HepG2 (cell line): ENCODE measurements around the gene FAM118A. TPM values are rescaled to one million over a fixed set of nuclear protein-coding genes. Genes with fewer than 3 reads are reported as not detected.

Experiments
- ARHGAP35 ChIP-seq: sonication (generic); formaldehyde crosslinking; IDR thresholded peaks from 2 replicates; pipeline ENCODE4 v1.9.0; 2022; ENCODE audit warnings: mild to moderate bottlenecking, inconsistent platforms, moderate library complexity, missing genetic modification reagents, borderline replicate concordance
- CEBPZ ChIP-seq: IDR thresholded peaks from 2 replicates; pipeline ENCODE4 v1.6.1; 2012; ENCODE audit warnings: low read length, improper control_type of control experiment
- DPF2 ChIP-seq: sonication (generic); formaldehyde crosslinking; IDR thresholded peaks from 2 replicates; pipeline ENCODE4 v1.4.0; 2020; ENCODE audit warnings: mild to moderate bottlenecking, low read depth, missing genetic modification reagents, borderline replicate concordance
- ERF ChIP-seq: IDR thresholded peaks from 2 replicates; pipeline ENCODE4 v1.6.1; 2018; ENCODE audit warnings: missing biosample characterization, missing genetic modification reagents
- GPN1 ChIP-seq: sonication (generic); formaldehyde crosslinking; IDR thresholded peaks from 2 replicates; pipeline ENCODE4 v1.5.1; 2020; ENCODE audit warnings: missing genetic modification reagents, borderline replicate concordance
- GZF1 ChIP-seq: sonication (generic); formaldehyde crosslinking; IDR thresholded peaks from 2 replicates; pipeline ENCODE4 v1.5.1; 2020; ENCODE audit warnings: mild to moderate bottlenecking, missing genetic modification reagents
- KLF9 ChIP-seq: IDR thresholded peaks from 2 replicates; pipeline ENCODE4 v1.6.1; 2016; ENCODE audit warnings: low read depth
- KMT2B ChIP-seq: IDR thresholded peaks from 2 replicates; pipeline ENCODE4 v1.6.1; 2016; ENCODE audit warnings: missing genetic modification reagents, missing compliant biosample characterization
- MAZ ChIP-seq, 2 experiments: sonication (generic) in 1 of 2; formaldehyde crosslinking in 1 of 2; IDR thresholded peaks; 2 replicates each; pipeline versions ENCODE4 v1.5.0 to v1.6.1; 2012 to 2020; ENCODE audit warnings: low read depth in 2 of 2, mild to moderate bottlenecking in 2 of 2, borderline replicate concordance in 1 of 2, improper control_type of control experiment in 1 of 2, low read length in 1 of 2, missing genetic modification reagents in 1 of 2, moderate library complexity in 1 of 2
- NFE2 ChIP-seq: sonication (generic); formaldehyde crosslinking; IDR thresholded peaks from 2 replicates; pipeline ENCODE4 v1.4.0; 2020; ENCODE audit warnings: missing genetic modification reagents
- PLRG1 ChIP-seq: fragments of 450-650 bp; conservative IDR thresholded peaks from 2 replicates; pipeline ENCODE4 v1.6.1; 2016
- PTBP1 ChIP-seq: fragments of 200-400 bp; formaldehyde crosslinking; IDR thresholded peaks from 2 replicates; pipeline ENCODE4 v1.6.1; 2018; ENCODE audit warnings: low read length, low read depth; ENCODE audit not compliant: poor library complexity, severe bottlenecking
- SAFB2 ChIP-seq: sonication (generic); formaldehyde crosslinking; IDR thresholded peaks from 2 replicates; pipeline ENCODE4 v1.5.1; 2020; ENCODE audit warnings: missing genetic modification reagents, low read depth, mild to moderate bottlenecking, borderline replicate concordance
- SETDB1 ChIP-seq: sonication (generic); formaldehyde crosslinking; IDR thresholded peaks from 2 replicates; pipeline ENCODE4 v1.5.1; 2020; ENCODE audit warnings: missing genetic modification reagents, mild to moderate bottlenecking, borderline replicate concordance
- SRY ChIP-seq: sonication (generic); formaldehyde crosslinking; IDR thresholded peaks from 2 replicates; pipeline ENCODE4 v1.8.0; 2022; ENCODE audit warnings: mild to moderate bottlenecking, missing genetic modification reagents
- TEAD2 ChIP-seq: sonication (generic); formaldehyde crosslinking; IDR thresholded peaks from 2 replicates; pipeline ENCODE4 v1.9.0; 2021; ENCODE audit warnings: missing genetic modification reagents
- ZNF382 ChIP-seq: sonication (generic); formaldehyde crosslinking; IDR thresholded peaks from 2 replicates; pipeline ENCODE4 v1.5.0; 2020; ENCODE audit warnings: missing genetic modification reagents, mild to moderate bottlenecking, borderline replicate concordance
- ZNF446 ChIP-seq: sonication (generic); formaldehyde crosslinking; IDR thresholded peaks from 2 replicates; pipeline ENCODE4 v1.5.0; 2020; ENCODE audit warnings: mild to moderate bottlenecking, missing genetic modification reagents
- ZNF556 ChIP-seq: sonication (generic); formaldehyde crosslinking; IDR thresholded peaks from 2 replicates; pipeline ENCODE4 v1.4.0; 2020; ENCODE audit warnings: mild to moderate bottlenecking, missing genetic modification reagents, borderline replicate concordance
- ZNF891 ChIP-seq: sonication (generic); formaldehyde crosslinking; IDR thresholded peaks from 2 replicates; pipeline ENCODE4 v1.5.0; 2020; ENCODE audit warnings: mild to moderate bottlenecking, missing genetic modification reagents
- ZSCAN31 ChIP-seq: sonication (generic); formaldehyde crosslinking; IDR thresholded peaks from 2 replicates; pipeline ENCODE4 v1.5.0; 2020; ENCODE audit warnings: low read depth, mild to moderate bottlenecking, missing genetic modification reagents
- polyA plus RNA-seq, 8 experiments: library from polyadenylated mRNA; depleted of rRNA in 3 of 8; stranded (reverse) in 7 of 8; unstranded in 1 of 8; fragments of >200 nt; fragmentation: Illumina TruSeq in 4 of 8; extraction: Trizol in 4 of 8; gene quantifications; 2 replicates each; pipeline versions ENCODE4 v1.2.1 to v1.2.3, GENCODE V29; 2011 to 2016; ENCODE audit warnings: low read depth in 4 of 8, missing spikeins in 1 of 8, mixed read lengths in 1 of 8; ENCODE audit not compliant: insufficient read depth in 1 of 8
- total RNA-seq, 5 experiments: library from RNA; depleted of rRNA; stranded (reverse); fragments of >200 nt; fragmentation: Illumina TruSeq; extraction: Trizol; gene quantifications; 2 replicates each; pipeline ENCODE4 v1.2.3, GENCODE V29; 2016; ENCODE audit warnings: low read depth in 1 of 5
- TF ChIP-seq, protein P1 (sequence below): sonication (generic); formaldehyde crosslinking; IDR thresholded peaks from 2 replicates; pipeline ENCODE4 v1.4.0; 2020; ENCODE audit warnings: mild to moderate bottlenecking, missing genetic modification reagents
- TF ChIP-seq, protein P2 (sequence below): sonication (generic); formaldehyde crosslinking; conservative IDR thresholded peaks from 2 replicates; pipeline ENCODE4 v1.5.0; 2020; ENCODE audit warnings: missing genetic modification reagents

The FAM118A gene
- total and polyA plus RNA-seq, 2 of the 13 experiments (the other 11 are each of a cell fraction or from before 2014, with no cell fraction given): 36.7 to 48.2 TPM

- TF ChIP-seq ARHGAP35: no peak
- TF ChIP-seq DPF2 (CRISPR knock-in tag): peak; percentile 47; the same call in 1 of the 2 replicates
- no peak for TF ChIP-seq KLF9 (CRISPR knock-in tag)
- TF ChIP-seq, protein P1, sequence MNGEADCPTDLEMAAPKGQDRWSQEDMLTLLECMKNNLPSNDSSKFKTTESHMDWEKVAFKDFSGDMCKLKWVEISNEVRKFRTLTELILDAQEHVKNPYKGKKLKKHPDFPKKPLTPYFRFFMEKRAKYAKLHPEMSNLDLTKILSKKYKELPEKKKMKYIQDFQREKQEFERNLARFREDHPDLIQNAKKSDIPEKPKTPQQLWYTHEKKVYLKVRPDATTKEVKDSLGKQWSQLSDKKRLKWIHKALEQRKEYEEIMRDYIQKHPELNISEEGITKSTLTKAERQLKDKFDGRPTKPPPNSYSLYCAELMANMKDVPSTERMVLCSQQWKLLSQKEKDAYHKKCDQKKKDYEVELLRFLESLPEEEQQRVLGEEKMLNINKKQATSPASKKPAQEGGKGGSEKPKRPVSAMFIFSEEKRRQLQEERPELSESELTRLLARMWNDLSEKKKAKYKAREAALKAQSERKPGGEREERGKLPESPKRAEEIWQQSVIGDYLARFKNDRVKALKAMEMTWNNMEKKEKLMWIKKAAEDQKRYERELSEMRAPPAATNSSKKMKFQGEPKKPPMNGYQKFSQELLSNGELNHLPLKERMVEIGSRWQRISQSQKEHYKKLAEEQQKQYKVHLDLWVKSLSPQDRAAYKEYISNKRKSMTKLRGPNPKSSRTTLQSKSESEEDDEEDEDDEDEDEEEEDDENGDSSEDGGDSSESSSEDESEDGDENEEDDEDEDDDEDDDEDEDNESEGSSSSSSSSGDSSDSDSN (CRISPR knock-in tag): no peak; the same call in 1 of the 2 replicates
- no peak for TF ChIP-seq ZNF891
- 0 out of 2 replicates have a peak, but pooled peaks have one; percentile 44 for TF ChIP-seq ZSCAN31 (CRISPR knock-in tag)
- no peak for TF ChIP-seq GZF1
- no peak for TF ChIP-seq ERF
- no peak for TF ChIP-seq TEAD2
- TF ChIP-seq, protein P2, sequence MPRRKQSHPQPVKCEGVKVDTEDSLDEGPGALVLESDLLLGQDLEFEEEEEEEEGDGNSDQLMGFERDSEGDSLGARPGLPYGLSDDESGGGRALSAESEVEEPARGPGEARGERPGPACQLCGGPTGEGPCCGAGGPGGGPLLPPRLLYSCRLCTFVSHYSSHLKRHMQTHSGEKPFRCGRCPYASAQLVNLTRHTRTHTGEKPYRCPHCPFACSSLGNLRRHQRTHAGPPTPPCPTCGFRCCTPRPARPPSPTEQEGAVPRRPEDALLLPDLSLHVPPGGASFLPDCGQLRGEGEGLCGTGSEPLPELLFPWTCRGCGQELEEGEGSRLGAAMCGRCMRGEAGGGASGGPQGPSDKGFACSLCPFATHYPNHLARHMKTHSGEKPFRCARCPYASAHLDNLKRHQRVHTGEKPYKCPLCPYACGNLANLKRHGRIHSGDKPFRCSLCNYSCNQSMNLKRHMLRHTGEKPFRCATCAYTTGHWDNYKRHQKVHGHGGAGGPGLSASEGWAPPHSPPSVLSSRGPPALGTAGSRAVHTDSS (CRISPR knock-in tag): no peak
- no peak for TF ChIP-seq GPN1 (CRISPR knock-in tag)
- TF ChIP-seq KMT2B (CRISPR knock-in tag): no peak
- TF ChIP-seq ZNF382 (CRISPR knock-in tag): no peak
- no peak; the same call in 1 of the 2 replicates for TF ChIP-seq SRY (CRISPR knock-in tag)
- no peak for TF ChIP-seq NFE2 (CRISPR knock-in tag)
- TF ChIP-seq SETDB1 (CRISPR knock-in tag): no peak
- TF ChIP-seq MAZ (IDR thresholded peaks at IDR 0.05; ENCODE audit: borderline replicate concordance, low read depth, low read length): no peak
- TF ChIP-seq MAZ (CRISPR knock-in tag; IDR thresholded peaks at IDR 0.05; ENCODE audit: low read depth): peak; percentile 33; the same call in 1 of the 2 replicates
- no peak for TF ChIP-seq PLRG1
- TF ChIP-seq CEBPZ: no peak
- no peak for TF ChIP-seq PTBP1
- TF ChIP-seq ZNF446 (CRISPR knock-in tag): no peak
- TF ChIP-seq ZNF556 (CRISPR knock-in tag): no peak
- no peak for TF ChIP-seq SAFB2 (CRISPR knock-in tag)
Measured at GRCh38 chr22:45286854-45287551, 22.7 kb upstream of the FAM118A start (continued).
